Measurements from ENCODE around the gene ZBTB16.

Gene ZBTB16

DNA sequence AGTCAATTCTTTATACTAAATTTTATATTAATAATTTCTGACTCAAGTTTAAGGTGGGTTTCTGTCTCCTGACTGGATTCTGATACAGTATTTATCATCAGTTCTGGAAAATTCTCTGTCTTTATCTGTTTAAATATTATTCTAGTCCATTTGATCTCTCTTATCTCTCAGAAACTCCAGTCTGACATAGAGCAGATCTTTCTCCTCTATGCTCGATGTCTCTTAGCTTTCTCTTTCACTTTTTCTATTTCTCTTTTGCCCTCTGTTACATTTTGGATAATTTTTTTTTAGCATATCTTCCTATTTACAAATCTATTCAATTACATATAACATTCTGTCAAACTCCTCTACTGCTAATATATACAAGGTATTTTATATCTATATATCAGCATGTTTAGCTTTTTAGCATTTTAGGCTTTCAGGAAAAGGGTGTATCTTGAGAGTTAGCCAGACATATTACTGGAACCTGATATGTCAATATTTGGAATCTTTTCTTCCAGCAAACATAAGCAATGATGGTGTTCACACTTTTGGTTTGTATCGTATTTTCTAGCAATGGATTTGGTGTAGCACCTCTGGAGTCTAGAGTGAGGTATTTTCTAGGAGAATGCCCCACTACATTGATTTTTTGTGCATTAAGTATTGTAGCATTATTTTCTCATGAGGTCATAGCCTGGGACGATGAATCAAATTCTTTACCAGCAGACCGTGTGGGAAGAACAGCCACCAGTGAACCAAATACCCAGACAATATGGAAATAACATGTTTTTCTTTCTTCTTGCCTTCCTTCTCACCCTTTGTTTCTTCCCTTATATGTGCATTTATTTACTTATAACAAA lies 232.6 kb downstream of the ZBTB16 start:
- DNase-seq (ENCODE audit: low read depth in 2 of 2), result peak; percentile 84 to 96
- peak; percentile 3 for TF ChIP-seq CTCF (IDR thresholded peaks at IDR 0.05; ENCODE audit: low read depth, low read length)
- peak overlapping the region in 1 of 2 donors; percentile 32 for H3K4me3 ChIP-seq (replicated peaks in 1 of 2; ENCODE audit: low read depth in 2 of 2, low read length in 2 of 2)

GRCh38 chr11:114293201-114293711 lies 233.7 kb downstream of the ZBTB16 start:
- peak; percentile 12 to 56 for DNase-seq (ENCODE audit: low read depth in 2 of 2)
- H3K4me3 ChIP-seq (replicated peaks in 1 of 2; ENCODE audit: low read depth in 2 of 2, low read length in 2 of 2), result no peak overlapping the region

GRCh38 chr11:114295676-114296604 lies 236.4 kb downstream of the ZBTB16 start, which contains the start of gene NNMT:
TSS of gene NNMT (plus strand) at chr11:114296399. CDS start at chr11:114296557, 158 bp downstream.
- H3K4me3 ChIP-seq (replicated peaks in 1 of 2; ENCODE audit: low read depth in 2 of 2, low read length in 2 of 2), result peak within 1 kb of the TSS; percentile 69 to 70
- DNase-seq (ENCODE audit: low read depth in 2 of 2), result peak; percentile 98 to 99

More at GRCh38 chr11:114293201-114293711, 233.7 kb downstream of the ZBTB16 start:
- TF ChIP-seq CTCF (IDR thresholded peaks at IDR 0.05; ENCODE audit: low read depth, low read length), result no peak

DNA sequence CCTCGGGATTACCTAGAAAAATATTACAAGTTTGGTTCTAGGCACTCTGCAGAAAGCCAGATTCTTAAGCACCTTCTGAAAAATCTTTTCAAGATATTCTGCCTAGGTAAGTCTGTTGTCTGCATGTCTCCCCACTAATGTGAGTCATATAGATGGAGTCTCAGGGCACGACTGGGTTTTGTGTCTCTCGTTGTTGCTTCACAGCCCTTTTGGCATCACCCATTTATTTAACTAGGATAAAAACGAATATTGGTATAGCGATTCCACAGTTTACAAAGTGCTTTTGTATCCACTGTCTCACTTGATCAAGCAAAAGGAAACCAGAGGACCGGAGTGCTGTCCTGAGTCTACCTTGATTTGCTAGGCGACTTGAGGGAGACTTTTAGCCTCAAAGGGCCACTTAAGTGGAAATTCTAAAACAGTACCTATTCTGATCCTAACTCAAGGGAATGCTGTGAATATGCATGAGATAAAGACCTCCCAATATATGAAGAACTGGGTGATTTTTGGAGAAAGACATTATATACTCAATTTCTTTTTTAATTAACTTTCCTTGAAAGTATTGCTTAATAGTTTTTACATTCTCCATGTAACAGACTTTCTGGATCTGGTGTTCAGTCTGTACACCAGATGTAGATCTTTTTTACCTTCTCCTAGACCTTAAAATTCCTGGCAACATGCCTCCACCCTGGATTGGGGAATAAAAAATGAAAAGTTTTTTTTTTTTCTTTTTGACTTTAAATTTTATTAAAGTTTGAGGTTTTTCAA lies 237.3 kb downstream of the ZBTB16 start:
- DNase-seq (ENCODE audit: low read depth in 2 of 2), result no peak
- no peak for TF ChIP-seq CTCF (IDR thresholded peaks at IDR 0.05; ENCODE audit: low read depth, low read length)
- peak overlapping the region; percentile 69 to 70 for H3K4me3 ChIP-seq (replicated peaks in 1 of 2; ENCODE audit: low read depth in 2 of 2, low read length in 2 of 2)

More at GRCh38 chr11:114295676-114296604, 236.4 kb downstream of the ZBTB16 start, which contains the start of gene NNMT:
- no peak for TF ChIP-seq CTCF (IDR thresholded peaks at IDR 0.05; ENCODE audit: low read depth, low read length)

- peak; percentile 53 to 67 for DNase-seq (ENCODE audit: low read depth in 2 of 2)
- H3K4me3 ChIP-seq (replicated peaks in 1 of 2; ENCODE audit: low read depth in 2 of 2, low read length in 2 of 2), result peak overlapping the region; percentile 69 to 70
Measured at GRCh38 chr11:114297806-114298709, 238.5 kb downstream of the ZBTB16 start.

More at GRCh38 chr11:114297806-114298709, 238.5 kb downstream of the ZBTB16 start:
- TF ChIP-seq CTCF (IDR thresholded peaks at IDR 0.05; ENCODE audit: low read depth, low read length), result no peak

Data from cardiac fibroblast (primary cell).